H1 (cell line): ENCODE measurements around the gene TXNL4B. TPM values are rescaled to one million over a fixed set of nuclear protein-coding genes. Genes with fewer than 3 reads are reported as not detected.
A peak's percentile ranks its signal among the peaks of the same experiment; 100 is the strongest.

Source experiments
- ASH2L ChIP-seq: fragments of 200-600, 300-600 bp; sonication (generic); IDR thresholded peaks from one replicate; pipeline ENCODE4 v1.7.1; 2017; ENCODE audit warnings: low read length
- ATF3 ChIP-seq: IDR thresholded peaks from 2 replicates; pipeline ENCODE4 v1.6.1; 2011; ENCODE audit warnings: low read depth, mild to moderate bottlenecking, low read length; ENCODE audit not compliant: insufficient read depth
- BACH1 ChIP-seq: IDR thresholded peaks from 2 replicates; pipeline ENCODE4 v1.6.1; 2012; ENCODE audit warnings: low read length, improper control_type of control experiment
- BRCA1 ChIP-seq: IDR thresholded peaks from 2 replicates; pipeline ENCODE4 v1.6.1; 2012; ENCODE audit warnings: low read depth, low read length, improper control_type of control experiment
- CBX8 ChIP-seq: fragments of 300-800, 300-1000 bp; sonication (generic); IDR thresholded peaks from 2 replicates; pipeline ENCODE4 v1.7.1; 2016; ENCODE audit warnings: low read depth, low read length, borderline replicate concordance
- CHD2 ChIP-seq: IDR thresholded peaks from 2 replicates; pipeline ENCODE4 v1.6.1; 2012; ENCODE audit warnings: low read length, improper control_type of control experiment
- EP300 ChIP-seq, 2 experiments: IDR thresholded peaks; 1 replicate in 1 of 2; 2 replicates in 1 of 2; pipeline ENCODE4 v1.6.1; 2011 to 2012; ENCODE audit warnings: low read depth in 2 of 2, low read length in 2 of 2, mild to moderate bottlenecking in 2 of 2, borderline replicate concordance in 1 of 2, inconsistent platforms in 1 of 2, moderate library complexity in 1 of 2
- EZH2 ChIP-seq: fragments of 200-600 bp; sonication (generic); IDR thresholded peaks from 2 replicates; pipeline ENCODE4 v1.7.1; 2012; ENCODE audit warnings: low read depth, mild to moderate bottlenecking, moderate library complexity, low read length, inconsistent platforms; ENCODE audit not compliant: severe bottlenecking
- GABPA ChIP-seq: IDR thresholded peaks from 2 replicates; pipeline ENCODE4 v1.6.1; 2011; ENCODE audit warnings: mild to moderate bottlenecking, low read length, moderate library complexity, borderline replicate concordance; ENCODE audit not compliant: insufficient read depth
- HDAC2 ChIP-seq, 2 experiments: fragments of 300-600 bp in 1 of 2; sonication (generic) in 1 of 2; IDR thresholded peaks; 2 replicates each; pipeline ENCODE4 v1.6.1; 2011 to 2012; ENCODE audit warnings: low read depth in 2 of 2, low read length in 2 of 2, mild to moderate bottlenecking in 2 of 2, moderate library complexity in 2 of 2, borderline replicate concordance in 1 of 2, inconsistent platforms in 1 of 2
- KDM5A ChIP-seq: fragments of 200-600 bp; IDR thresholded peaks from 2 replicates; pipeline ENCODE4 v1.7.1; 2012; ENCODE audit warnings: mild to moderate bottlenecking, low read length, inconsistent platforms, mixed read lengths
- MAX ChIP-seq: IDR thresholded peaks from 2 replicates; pipeline ENCODE4 v1.6.1; 2012; ENCODE audit warnings: inconsistent platforms
- NRF1 ChIP-seq: IDR thresholded peaks from 2 replicates; pipeline ENCODE4 v1.6.1; 2011; ENCODE audit warnings: mild to moderate bottlenecking, low read depth, low read length, improper control_type of control experiment
- POLR2AphosphoS5 ChIP-seq: IDR thresholded peaks from 2 replicates; pipeline ENCODE4 v1.6.1; 2011; ENCODE audit warnings: low read depth, low read length
- RAD21 ChIP-seq, 2 experiments: IDR thresholded peaks in 1 of 2; conservative IDR thresholded peaks in 1 of 2; 2 replicates each; pipeline ENCODE4 v1.6.1; 2011; ENCODE audit warnings: low read depth in 2 of 2, low read length in 2 of 2, improper control_type of control experiment in 1 of 2, inconsistent platforms in 1 of 2, mild to moderate bottlenecking in 1 of 2, moderate library complexity in 1 of 2
- RBBP5 ChIP-seq: IDR thresholded peaks from 2 replicates; pipeline ENCODE4 v1.7.1; 2012; ENCODE audit warnings: low read depth, mild to moderate bottlenecking, inconsistent platforms, low read length, moderate library complexity, borderline replicate concordance
- SIX5 ChIP-seq: IDR thresholded peaks from 2 replicates; pipeline ENCODE4 v1.6.1; 2011; ENCODE audit warnings: mild to moderate bottlenecking, low read depth, low read length
- SUZ12 ChIP-seq: fragments of 200-600 bp; sonication (generic); IDR thresholded peaks from 2 replicates; pipeline ENCODE4 v1.6.1; 2012; ENCODE audit warnings: mild to moderate bottlenecking, inconsistent platforms, low read length, moderate library complexity, mixed read lengths
- TAF1 ChIP-seq: IDR thresholded peaks from 2 replicates; pipeline ENCODE4 v1.6.1; 2011; ENCODE audit warnings: mild to moderate bottlenecking, low read depth, low read length
- YY1 ChIP-seq: IDR thresholded peaks from 2 replicates; pipeline ENCODE4 v1.6.1; 2011; ENCODE audit warnings: low read depth, mild to moderate bottlenecking, low read length
- polyA plus RNA-seq, 7 experiments: library from polyadenylated mRNA; depleted of rRNA in 3 of 7; stranded (reverse) in 5 of 7; unstranded in 2 of 7; fragments of >200 nt in 5 of 7; fragments of 200-250 nt in 2 of 7; gene quantifications; 1 replicate in 5 of 7; 2 replicates in 1 of 7; 4 replicates in 1 of 7; pipeline versions ENCODE4 v1.2.1 to v1.2.3, GENCODE V29; 2011 to 2013; ENCODE audit warnings: missing spikeins in 2 of 7, mixed read lengths in 2 of 7
- total RNA-seq: library from RNA; stranded (reverse); fragmentation: NEBNext Ultra II Directional; extraction: Animal tissue kit (Norgen Biotek cat#: 25700); gene quantifications from 2 replicates; pipeline ENCODE4 v1.2.1, GENCODE V29; 2021

TXNL4B gene
- total and polyA plus RNA-seq, 2 of the 8 experiments (the other 6 are each of a cell fraction or from before 2014, with no cell fraction given): 6.7 to 10.6 TPM

GRCh38 chr16:72072514-72073342, 20.7 kb downstream of the TXNL4B start (continued):
- TF ChIP-seq EP300 (IDR thresholded peaks at IDR 0.05; ENCODE audit: borderline replicate concordance in 1 of 2, low read depth in 2 of 2, low read length in 2 of 2): no peak
- TF ChIP-seq YY1: peak; percentile 81
- no peak for TF ChIP-seq ATF3
- no peak for TF ChIP-seq MAX
- no peak for TF ChIP-seq EZH2
- no peak for TF ChIP-seq RAD21 (IDR thresholded peaks at IDR 0.05 in 1 of 2, conservative IDR thresholded peaks at IDR 0.05 in 1 of 2; ENCODE audit: low read depth in 2 of 2, low read length in 2 of 2)
- no peak for TF ChIP-seq SIX5
- TF ChIP-seq RBBP5: peak; percentile 49; the same call in 1 of the 2 replicates
- no peak for TF ChIP-seq BACH1
- no peak for TF ChIP-seq BRCA1
- no peak for TF ChIP-seq CHD2
- TF ChIP-seq CBX8: no peak
- TF ChIP-seq HDAC2 (IDR thresholded peaks at IDR 0.05; ENCODE audit: borderline replicate concordance in 1 of 2, low read depth in 2 of 2, low read length in 2 of 2): no peak
- peak; percentile 55 for TF ChIP-seq TAF1
- TF ChIP-seq GABPA: no peak
- no peak for TF ChIP-seq KDM5A
- TF ChIP-seq SUZ12: no peak
- no peak for TF ChIP-seq ASH2L
- no peak for TF ChIP-seq NRF1
- peak; percentile 38; the same call in 1 of the 2 replicates for TF ChIP-seq POLR2AphosphoS5
